ENCODE data around the gene SCFD1. TPM values are rescaled to one million over a fixed set of nuclear protein-coding genes. Genes with fewer than 3 reads are reported as not detected.
A peak's percentile ranks its signal among the peaks of the same experiment; 100 is the strongest.
"Not testable (repeated sequence)": the region's sequence is repeated elsewhere in the genome, so short reads cannot be mapped to it uniquely, and the experiment has no call there.

Gene SCFD1
- total RNA-seq, 2 donors from 2014 or later, result 20.5 to 28.6 TPM

GRCh38 chr14:30681752-30682355 is 59.7 kb downstream of the SCFD1 start:
- Histone ChIP-seq H3K4me1 (no peaks in the 10 kb centered on the region), H3K36me3 (peaks cover 16% of the 10 kb centered on the region), H3K27ac (no peak overlapping the region), H3K9me3 (no peaks in the 10 kb centered on the region), H3K27me3 (no peaks in the 10 kb centered on the region), H3K4me3 (no peak overlapping the region)
- peak in 1 of 2 donors; percentile 21 for TF ChIP-seq CTCF (IDR thresholded peaks at IDR 0.05)
- DNase-seq (ENCODE audit: low spot score), result no peak

- TF ChIP-seq CTCF (IDR thresholded peaks at IDR 0.05), result peak; percentile 20 to 25
- peak overlapping the region; percentile 23 to 26 for H3K4me3 ChIP-seq
- not testable (repeated sequence) for H3K27me3 ChIP-seq; DNase-seq (ENCODE audit: low spot score); H3K9me3 ChIP-seq; H3K4me1 ChIP-seq; H3K36me3 ChIP-seq
- peak overlapping the region in 1 of 2 donors; percentile 6 for H3K27ac ChIP-seq
These were observed 68.6 kb downstream of the SCFD1 start for GRCh38 chr14:30690487-30691355.

- DNase-seq (ENCODE audit: low spot score), result no peak
- H3K9me3 ChIP-seq, result no peaks in the 10 kb centered on the region
- H3K36me3 ChIP-seq, result peaks cover 8% of the 10 kb centered on the region
- H3K4me3 ChIP-seq, result no peak overlapping the region
- H3K4me1 ChIP-seq, result no peaks in the 10 kb centered on the region
- H3K27ac ChIP-seq, result no peak overlapping the region
- no peaks in the 10 kb centered on the region for H3K27me3 ChIP-seq
- TF ChIP-seq CTCF (IDR thresholded peaks at IDR 0.05), result no peak
These were observed 69.8 kb downstream of the SCFD1 start for GRCh38 chr14:30691751-30692398.

DNA sequence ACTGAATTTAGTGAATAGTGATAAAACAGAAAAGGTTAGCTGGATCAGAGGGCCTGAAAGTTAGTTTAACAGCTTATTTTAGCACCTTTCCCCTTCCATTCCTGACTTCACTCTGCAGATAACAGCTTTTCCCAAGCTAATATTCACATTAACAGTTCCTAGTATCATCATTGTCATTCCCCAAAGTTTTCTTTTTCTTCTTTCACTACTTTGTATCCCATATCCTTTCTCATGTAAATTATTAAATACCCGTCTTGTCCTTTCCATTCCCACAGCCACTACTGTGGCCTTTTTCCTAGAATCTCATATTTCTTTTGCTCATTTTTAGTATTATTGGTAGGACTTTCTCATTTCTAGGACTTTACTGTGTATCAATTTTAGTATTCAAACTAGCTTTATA is 70.5 kb downstream of the SCFD1 start:
- no peaks in the 10 kb centered on the region for H3K27me3 ChIP-seq
- H3K9me3 ChIP-seq, result no peaks in the 10 kb centered on the region
- no peak for TF ChIP-seq CTCF (IDR thresholded peaks at IDR 0.05)
- no peaks in the 10 kb centered on the region for H3K4me1 ChIP-seq
- peaks cover 8% of the 10 kb centered on the region for H3K36me3 ChIP-seq
- DNase-seq (ENCODE audit: low spot score), result no peak
- no peak overlapping the region for H3K4me3 ChIP-seq
- no peak overlapping the region for H3K27ac ChIP-seq

DNA sequence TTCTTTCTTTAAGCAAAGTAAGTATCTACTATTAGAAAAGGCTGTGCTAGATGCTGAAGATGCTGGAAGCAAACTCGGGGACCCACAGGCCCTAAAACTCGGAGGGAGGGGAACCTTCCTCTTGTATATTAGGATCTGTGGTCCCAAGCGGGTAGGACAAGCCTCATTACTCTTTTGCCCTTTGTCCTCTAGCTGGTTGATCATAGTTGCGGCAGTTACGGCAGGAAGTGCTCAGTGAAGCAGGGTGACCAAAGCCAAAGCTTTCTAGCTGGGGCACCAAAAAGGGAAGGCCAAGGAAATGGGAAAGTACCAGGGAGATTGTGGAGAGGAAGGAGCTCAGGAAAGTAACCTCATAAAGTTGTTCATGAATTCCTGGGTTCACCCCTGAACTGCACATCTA is 76.3 kb downstream of the SCFD1 start:
- no peak overlapping the region for H3K4me3 ChIP-seq
- H3K9me3 ChIP-seq, result no peaks in the 10 kb centered on the region
- H3K36me3 ChIP-seq, result peaks cover 14% of the 10 kb centered on the region
- H3K27me3 ChIP-seq, result no peaks in the 10 kb centered on the region
- no peak overlapping the region for H3K27ac ChIP-seq
- DNase-seq (ENCODE audit: low spot score), result no peak
- H3K4me1 ChIP-seq, result no peaks in the 10 kb centered on the region
- no peak for TF ChIP-seq CTCF (IDR thresholded peaks at IDR 0.05)
